ENCODE results near the gene IL17RB.
A peak's percentile ranks its signal among the peaks of the same experiment; 100 is the strongest.

IL17RB gene

GRCh38 chr3:53811143-53811927, 35.0 kb upstream of the IL17RB start:
- DNase-seq (ENCODE audit: low spot score), result no peak

GRCh38 chr3:53812434-53812833, 33.9 kb upstream of the IL17RB start:
- no peak for DNase-seq (ENCODE audit: low spot score)

- DNase-seq (ENCODE audit: low spot score), result no peak
Observed at GRCh38 chr3:53813229-53813628, 33.1 kb upstream of the IL17RB start.

- no peak for DNase-seq (ENCODE audit: low spot score)
Observed at GRCh38 chr3:53813876-53814275, 32.5 kb upstream of the IL17RB start.

- DNase-seq (ENCODE audit: low spot score), result no peak
Observed at GRCh38 chr3:53815067-53815466, 31.3 kb upstream of the IL17RB start.

- no peak for DNase-seq (ENCODE audit: low spot score)
Observed at GRCh38 chr3:53815651-53816050, 30.7 kb upstream of the IL17RB start.

- no peak for DNase-seq (ENCODE audit: low spot score)
Observed at GRCh38 chr3:53816425-53816824, 29.9 kb upstream of the IL17RB start.

GRCh38 chr3:53817211-53817610, 29.2 kb upstream of the IL17RB start:
- DNase-seq (ENCODE audit: low spot score), result no peak

- DNase-seq (ENCODE audit: low spot score), result no peak
Observed at GRCh38 chr3:53817809-53818208, 28.6 kb upstream of the IL17RB start.

GRCh38 chr3:53818221-53819162, 27.9 kb upstream of the IL17RB start:
- DNase-seq (ENCODE audit: low spot score), result no peak

- DNase-seq (ENCODE audit: low spot score), result no peak
Observed at GRCh38 chr3:53819163-53819868, 27.1 kb upstream of the IL17RB start.

GRCh38 chr3:53820084-53820483, 26.3 kb upstream of the IL17RB start:
- no peak for DNase-seq (ENCODE audit: low spot score)

- DNase-seq (ENCODE audit: low spot score), result no peak
Observed at GRCh38 chr3:53820756-53821580, 25.4 kb upstream of the IL17RB start.

GRCh38 chr3:53821631-53822121, 24.7 kb upstream of the IL17RB start:
- peak; percentile 37 for DNase-seq (ENCODE audit: low spot score)

GRCh38 chr3:53822331-53822741, 24.0 kb upstream of the IL17RB start:
- no peak for DNase-seq (ENCODE audit: low spot score)

- DNase-seq (ENCODE audit: low spot score), result no peak
Observed at GRCh38 chr3:53823026-53823955, 23.1 kb upstream of the IL17RB start.

GRCh38 chr3:53823956-53824657, 22.3 kb upstream of the IL17RB start:
- no peak for DNase-seq (ENCODE audit: low spot score)

- DNase-seq (ENCODE audit: low spot score), result no peak
Observed at GRCh38 chr3:53824795-53825194, 21.6 kb upstream of the IL17RB start.

GRCh38 chr3:53826048-53826447, 20.3 kb upstream of the IL17RB start:
- DNase-seq (ENCODE audit: low spot score), result no peak

GRCh38 chr3:53828581-53828980, 17.8 kb upstream of the IL17RB start:
- DNase-seq (ENCODE audit: low spot score), result no peak
